CD14-positive monocyte (primary cell): Measurements from ENCODE around the gene THSD4. TPM values are rescaled to one million over a fixed set of nuclear protein-coding genes. Genes with fewer than 3 reads are reported as not detected.

Experiments
- DNase-seq, 3 donors: peaks; one replicate each; pipeline ENCODE4 v3.0.0-alpha.2; 2011 to 2022
- H2AFZ ChIP-seq: 2 replicates; pipeline ENCODE4 v1.6.0; 2012; ENCODE audit warnings: mild to moderate bottlenecking, low read depth, low read length, inconsistent platforms; ENCODE audit not compliant: insufficient read depth, poor library complexity, severe bottlenecking
- H3K27ac ChIP-seq, 2 donors: 1 replicate in 1 of 2; 2 replicates in 1 of 2; pipeline ENCODE4 v1.5.1; 2012 to 2013; ENCODE audit warnings: low read length in 2 of 2, control low read depth in 1 of 2, inconsistent platforms in 1 of 2, low read depth in 1 of 2, mild to moderate bottlenecking in 1 of 2
- H3K27me3 ChIP-seq, 2 donors: one replicate each; pipeline versions ENCODE4 v1.6.0 to v1.6.1; 2011 to 2013; ENCODE audit warnings: low read length in 2 of 2; ENCODE audit not compliant: control insufficient read depth in 2 of 2, insufficient read depth in 2 of 2
- H3K36me3 ChIP-seq, 2 donors: replicated peaks in 1 of 2; 1 replicate in 1 of 2; 2 replicates in 1 of 2; pipeline versions ENCODE4 v1.5.1 to v1.6.1; 2012 to 2013; ENCODE audit warnings: low read length in 2 of 2, control low read depth in 1 of 2, inconsistent platforms in 1 of 2, mild to moderate bottlenecking in 1 of 2; ENCODE audit not compliant: insufficient read depth in 2 of 2, control insufficient read depth in 1 of 2
- H3K4me1 ChIP-seq, 2 donors: 1 replicate in 1 of 2; 2 replicates in 1 of 2; pipeline versions ENCODE4 v1.5.1 to v1.6.1; 2012 to 2013; ENCODE audit warnings: low read length in 2 of 2, control low read depth in 1 of 2, inconsistent platforms in 1 of 2, mild to moderate bottlenecking in 1 of 2, moderate library complexity in 1 of 2; ENCODE audit not compliant: insufficient read depth in 2 of 2, control insufficient read depth in 1 of 2
- H3K4me2 ChIP-seq: replicated peaks from 2 replicates; pipeline ENCODE3; 2012; ENCODE audit warnings: low read length, moderate library complexity, mild to moderate bottlenecking; ENCODE audit not compliant: poor library complexity, severe bottlenecking; ENCODE audit errors: extremely low read depth
- H3K4me3 ChIP-seq, 3 experiments: fragments of 200-600 bp in 1 of 3; sonication (generic) in 1 of 3; replicated peaks in 1 of 3; 1 replicate in 2 of 3; 2 replicates in 1 of 3; pipeline ENCODE4 v1.5.1; 2011 to 2013; ENCODE audit warnings: low read length in 3 of 3, mild to moderate bottlenecking in 3 of 3, control low read depth in 2 of 3, low read depth in 2 of 3, inconsistent platforms in 1 of 3, moderate library complexity in 1 of 3
- H3K79me2 ChIP-seq: 2 replicates; pipeline ENCODE4 v1.6.0; 2012; ENCODE audit warnings: mild to moderate bottlenecking, control low read depth, inconsistent platforms, low read length, moderate library complexity; ENCODE audit not compliant: insufficient read depth
- H3K9ac ChIP-seq: 2 replicates; pipeline ENCODE4 v1.6.0; 2017; ENCODE audit warnings: low read length, mild to moderate bottlenecking; ENCODE audit not compliant: insufficient read depth, poor library complexity, severe bottlenecking
- H3K9me3 ChIP-seq, 2 donors: replicated peaks in 1 of 2; 1 replicate in 1 of 2; 2 replicates in 1 of 2; pipeline versions ENCODE4 v1.5.1 to v1.6.1; 2012 to 2013; ENCODE audit warnings: low read length in 2 of 2, control low read depth in 1 of 2; ENCODE audit not compliant: control insufficient read depth in 1 of 2, insufficient read depth in 1 of 2
- H4K20me1 ChIP-seq: 2 replicates; pipeline ENCODE4 v1.6.0; 2012; ENCODE audit warnings: mild to moderate bottlenecking, low read length, control low read depth, moderate library complexity; ENCODE audit not compliant: insufficient read depth
- H3K27ac Mint-ChIP-seq, 7 donors: one replicate each; pipeline ENCODE4 v1.8.0; 2020; ENCODE audit warnings: mild to moderate bottlenecking in 7 of 7, mixed read lengths in 7 of 7, moderate library complexity in 6 of 7, inconsistent platforms in 2 of 7
- H3K27me3 Mint-ChIP-seq, 3 donors: one replicate each; pipeline ENCODE4 v1.8.0; 2021 to 2022; ENCODE audit warnings: low read depth in 3 of 3, mild to moderate bottlenecking in 3 of 3, mixed read lengths in 3 of 3, moderate library complexity in 3 of 3, inconsistent platforms in 1 of 3
- H3K36me3 Mint-ChIP-seq, 2 donors: one replicate each; pipeline ENCODE4 v1.8.0; 2020; ENCODE audit warnings: mixed read lengths in 2 of 2, inconsistent platforms in 1 of 2, mild to moderate bottlenecking in 1 of 2
- H3K4me1 Mint-ChIP-seq: one replicate; pipeline ENCODE4 v1.8.0; 2020; ENCODE audit warnings: mild to moderate bottlenecking, mixed read lengths
- H3K4me3 Mint-ChIP-seq, 2 donors: one replicate each; pipeline ENCODE4 v1.8.0; 2020; ENCODE audit warnings: mild to moderate bottlenecking in 2 of 2, mixed read lengths in 2 of 2, moderate library complexity in 1 of 2
- H3K9me3 Mint-ChIP-seq, 7 donors: one replicate each; pipeline ENCODE4 v1.8.0; 2020 to 2022; ENCODE audit warnings: mixed read lengths in 7 of 7, mild to moderate bottlenecking in 6 of 7, moderate library complexity in 6 of 7, inconsistent platforms in 2 of 7
- WGBS: methylation state at CpG from one replicate; pipeline ENCODE4 v1.1.5; 2013; ENCODE audit warnings: missing lambda C conversion rate; ENCODE audit not compliant: insufficient coverage; 5-methylcytosine and 5-hydroxymethylcytosine counted together
- intact Hi-C, 2 donors: fragments of 100-400 bp; cut with micrococcal nuclease; formaldehyde crosslinking; loops; one replicate each; pipeline versions ENCODE4 v1.15.0 to v1.15.1; 2023
- polyA plus RNA-seq, 3 donors: library from polyadenylated mRNA; depleted of rRNA in 1 of 3; unstranded in 2 of 3; stranded (reverse) in 1 of 3; fragments of 300-500 nt in 2 of 3; fragments of >200 nt in 1 of 3; fragmentation: Illumina TruSeq in 2 of 3; gene quantifications; 1 replicate in 2 of 3; 2 replicates in 1 of 3; pipeline ENCODE4 v1.2.3, GENCODE V29; 2012 to 2021
- TF ChIP-seq, protein P1 (sequence below): fragments of 200-600 bp; IDR thresholded peaks from one replicate; pipeline ENCODE4 v1.8.0; 2022; ENCODE audit warnings: antibody characterized with exemption, mild to moderate bottlenecking

The THSD4 gene
- polyA plus RNA-seq, 3 donors, result not detected

DNA sequence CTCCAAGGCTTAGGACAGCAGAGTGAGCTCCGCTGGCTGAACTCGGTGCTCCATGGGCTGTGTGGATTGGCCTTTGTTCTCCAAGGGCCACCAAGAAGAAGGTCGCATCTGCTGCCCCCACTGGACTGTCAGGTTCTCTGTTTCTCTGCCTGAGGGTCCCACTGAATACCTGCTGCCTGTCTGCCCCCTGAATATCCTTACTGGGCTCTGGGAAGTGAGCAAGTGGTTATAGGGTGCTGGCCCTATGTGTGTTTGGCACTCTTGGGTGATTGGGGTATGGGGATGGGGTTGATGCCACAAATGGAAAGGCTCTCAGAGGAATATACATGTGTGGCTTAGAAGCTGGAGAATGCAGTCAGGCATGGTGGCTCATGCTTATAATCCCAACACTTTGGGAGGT, 82.3 kb downstream of the THSD4 start:
- Histone ChIP-seq H3K4me3 (no peak overlapping the region), H4K20me1 (no peaks in the 10 kb centered on the region), H2AFZ (no peak overlapping the region), H3K27ac (no peak overlapping the region), H3K9ac (no peak overlapping the region), H3K4me2 (no peak overlapping the region), H3K79me2 (no peaks in the 10 kb centered on the region), H3K4me1 (no peaks in the 10 kb centered on the region), H3K36me3 (no peaks in the 10 kb centered on the region), H3K27me3 (no peaks in the 10 kb centered on the region), H3K9me3 (no peaks in the 10 kb centered on the region)
- WGBS, result 94% methylated on average over 3 of the region's 3 CpGs
- peaks cover 0 to 3% (median 0%) of the 10 kb centered on the region in 3 donors for H3K27me3 Mint-ChIP-seq
- no peak for DNase-seq
- no peak overlapping the region for H3K4me3 Mint-ChIP-seq
- H3K9me3 Mint-ChIP-seq, result peaks cover 0 to 12% (median 4%) of the 10 kb centered on the region in 7 donors
- TF ChIP-seq, protein P1, sequence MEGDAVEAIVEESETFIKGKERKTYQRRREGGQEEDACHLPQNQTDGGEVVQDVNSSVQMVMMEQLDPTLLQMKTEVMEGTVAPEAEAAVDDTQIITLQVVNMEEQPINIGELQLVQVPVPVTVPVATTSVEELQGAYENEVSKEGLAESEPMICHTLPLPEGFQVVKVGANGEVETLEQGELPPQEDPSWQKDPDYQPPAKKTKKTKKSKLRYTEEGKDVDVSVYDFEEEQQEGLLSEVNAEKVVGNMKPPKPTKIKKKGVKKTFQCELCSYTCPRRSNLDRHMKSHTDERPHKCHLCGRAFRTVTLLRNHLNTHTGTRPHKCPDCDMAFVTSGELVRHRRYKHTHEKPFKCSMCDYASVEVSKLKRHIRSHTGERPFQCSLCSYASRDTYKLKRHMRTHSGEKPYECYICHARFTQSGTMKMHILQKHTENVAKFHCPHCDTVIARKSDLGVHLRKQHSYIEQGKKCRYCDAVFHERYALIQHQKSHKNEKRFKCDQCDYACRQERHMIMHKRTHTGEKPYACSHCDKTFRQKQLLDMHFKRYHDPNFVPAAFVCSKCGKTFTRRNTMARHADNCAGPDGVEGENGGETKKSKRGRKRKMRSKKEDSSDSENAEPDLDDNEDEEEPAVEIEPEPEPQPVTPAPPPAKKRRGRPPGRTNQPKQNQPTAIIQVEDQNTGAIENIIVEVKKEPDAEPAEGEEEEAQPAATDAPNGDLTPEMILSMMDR, result no peak
- H3K36me3 Mint-ChIP-seq, result no peaks in the 10 kb centered on the region
- no peaks in the 10 kb centered on the region for H3K4me1 Mint-ChIP-seq
- intact Hi-C loops, result no loop called here
- H3K27ac Mint-ChIP-seq, result no peak overlapping the region

DNA sequence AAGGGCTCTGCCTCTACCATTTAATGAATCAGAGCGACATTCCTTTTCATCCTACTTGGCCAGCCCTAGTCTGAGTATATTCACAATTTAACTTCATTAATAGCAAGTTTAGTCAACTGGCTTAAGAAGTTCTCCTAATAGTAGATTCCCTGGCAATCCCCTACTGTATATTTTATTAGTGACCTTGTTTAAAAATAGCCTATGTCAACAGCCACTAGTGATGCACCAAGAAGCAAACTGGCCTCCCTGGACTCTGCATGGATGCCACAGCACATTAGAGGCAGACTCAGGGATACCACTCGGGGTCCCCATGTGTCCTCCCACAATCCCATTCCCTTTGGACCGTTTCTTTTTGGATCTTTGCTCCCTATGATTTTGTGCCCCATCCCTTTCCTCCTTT, 83.6 kb downstream of the THSD4 start:
- 94% methylated on average over 2 of the region's 3 CpGs for WGBS
- Histone ChIP-seq H3K9ac (no peak overlapping the region), H3K27me3 (no peaks in the 10 kb centered on the region), H3K9me3 (no peaks in the 10 kb centered on the region), H2AFZ (no peak overlapping the region), H3K27ac (no peak overlapping the region), H3K36me3 (no peaks in the 10 kb centered on the region), H3K79me2 (no peaks in the 10 kb centered on the region), H4K20me1 (no peaks in the 10 kb centered on the region), H3K4me1 (no peaks in the 10 kb centered on the region), H3K4me2 (no peak overlapping the region), H3K4me3 (no peak overlapping the region)
- H3K27me3 Mint-ChIP-seq, result peaks cover 0 to 3% (median 0%) of the 10 kb centered on the region in 3 donors
- no peak for DNase-seq
- no peaks in the 10 kb centered on the region for H3K36me3 Mint-ChIP-seq
- intact Hi-C loops, result no loop called here
- no peak overlapping the region for H3K4me3 Mint-ChIP-seq
- H3K9me3 Mint-ChIP-seq, result peaks cover 0 to 3% (median 2%) of the 10 kb centered on the region in 7 donors
- TF ChIP-seq, protein P1, result no peak
- no peak overlapping the region for H3K27ac Mint-ChIP-seq
- no peaks in the 10 kb centered on the region for H3K4me1 Mint-ChIP-seq
